Thyroid gland (tissue), 4 donors: ENCODE data around the gene STKLD1. TPM values are rescaled to one million over a fixed set of nuclear protein-coding genes. Genes with fewer than 3 reads are reported as not detected.
A peak's percentile ranks its signal among the peaks of the same experiment; 100 is the strongest.
"Not testable (repeated sequence)": the region's sequence is repeated elsewhere in the genome, so short reads cannot be mapped to it uniquely, and the experiment has no call there.

ENCODE experiments used
- DNase-seq, 2 donors: peaks; one replicate each; pipeline ENCODE4 v3.0.0-alpha.2; 2019
- H3K27ac ChIP-seq, 3 donors: fragments of 200-600 bp; sonication (generic); 1 replicate in 2 of 3; 2 replicates in 1 of 3; pipeline ENCODE4 v1.5.1; 2016 to 2019; ENCODE audit warnings: mild to moderate bottlenecking in 1 of 3, moderate library complexity in 1 of 3
- H3K27me3 ChIP-seq: fragments of 200-600 bp; sonication (generic); one replicate; pipeline ENCODE4 v1.5.1; 2019
- H3K36me3 ChIP-seq, 2 donors: fragments of 200-600 bp; sonication (generic); one replicate each; pipeline ENCODE4 v1.5.1; 2016 to 2019
- H3K4me1 ChIP-seq, 2 donors: fragments of 200-600 bp; sonication (generic); one replicate each; pipeline ENCODE4 v1.5.1; 2017 to 2019
- H3K4me3 ChIP-seq, 3 donors: fragments of 200-600 bp; sonication (generic); replicated peaks in 1 of 3; 1 replicate in 2 of 3; 2 replicates in 1 of 3; pipeline ENCODE4 v1.5.1; 2016; ENCODE audit warnings: mild to moderate bottlenecking in 1 of 3
- H3K9me3 ChIP-seq: fragments of 200-600 bp; sonication (generic); one replicate; pipeline ENCODE4 v1.5.1; 2017
- POLR2A ChIP-seq, 2 donors: fragments of 450-650 bp; IDR thresholded peaks; one replicate each; pipeline ENCODE4 v1.6.1; 2017; ENCODE audit warnings: antibody characterized with exemption in 2 of 2, mild to moderate bottlenecking in 2 of 2, moderate library complexity in 1 of 2
- WGBS, 2 donors: methylation state at CpG; one replicate each; pipeline ENCODE4 v1.1.5; 2017; 5-methylcytosine and 5-hydroxymethylcytosine counted together
- intact Hi-C: fragments of 100-400 bp; cut with DNase I; formaldehyde crosslinking; loops from one replicate; pipeline ENCODE4 v1.15.1; 2023
- total RNA-seq, 4 donors: library from RNA; depleted of rRNA; stranded (reverse); fragments of >200 nt; gene quantifications; one replicate each; pipeline ENCODE4 v1.2.3, GENCODE V29; 2016
- TF ChIP-seq, protein P1 (sequence below), 6 experiments: fragments of 200-600 bp in 3 of 6; fragments of 450-650 bp in 3 of 6; sonication (generic) in 3 of 6; IDR thresholded peaks; one replicate each; pipeline ENCODE4 v1.5.1; 2016 to 2019; ENCODE audit warnings: antibody characterized with exemption in 6 of 6, mild to moderate bottlenecking in 2 of 6, inconsistent platforms in 1 of 6, moderate library complexity in 1 of 6

Gene STKLD1
- total RNA-seq, 4 donors from 2014 or later = 1.6 to 2.2 TPM; not detected in 2

DNA sequence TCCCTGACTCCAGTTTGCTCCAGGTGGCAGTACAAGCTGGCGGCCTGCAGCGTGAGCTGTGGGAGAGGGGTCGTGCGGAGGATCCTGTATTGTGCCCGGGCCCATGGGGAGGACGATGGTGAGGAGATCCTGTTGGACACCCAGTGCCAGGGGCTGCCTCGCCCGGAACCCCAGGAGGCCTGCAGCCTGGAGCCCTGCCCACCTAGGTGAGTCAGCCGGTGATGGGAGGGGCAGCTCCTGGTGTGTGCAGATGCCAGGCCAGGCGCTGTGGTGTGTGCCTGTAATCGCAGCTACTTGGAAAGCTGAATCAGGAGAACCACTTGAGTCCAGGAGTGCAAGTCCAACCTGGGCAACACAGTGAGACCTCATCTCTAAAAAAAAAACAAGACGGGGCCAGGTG, 73.6 kb downstream of the STKLD1 start:
- intact Hi-C loops = no loop called here
- no peak overlapping the region for H3K4me3 ChIP-seq
- TF ChIP-seq POLR2A (IDR thresholded peaks at IDR 0.05) = no peak
- TF ChIP-seq, protein P1, sequence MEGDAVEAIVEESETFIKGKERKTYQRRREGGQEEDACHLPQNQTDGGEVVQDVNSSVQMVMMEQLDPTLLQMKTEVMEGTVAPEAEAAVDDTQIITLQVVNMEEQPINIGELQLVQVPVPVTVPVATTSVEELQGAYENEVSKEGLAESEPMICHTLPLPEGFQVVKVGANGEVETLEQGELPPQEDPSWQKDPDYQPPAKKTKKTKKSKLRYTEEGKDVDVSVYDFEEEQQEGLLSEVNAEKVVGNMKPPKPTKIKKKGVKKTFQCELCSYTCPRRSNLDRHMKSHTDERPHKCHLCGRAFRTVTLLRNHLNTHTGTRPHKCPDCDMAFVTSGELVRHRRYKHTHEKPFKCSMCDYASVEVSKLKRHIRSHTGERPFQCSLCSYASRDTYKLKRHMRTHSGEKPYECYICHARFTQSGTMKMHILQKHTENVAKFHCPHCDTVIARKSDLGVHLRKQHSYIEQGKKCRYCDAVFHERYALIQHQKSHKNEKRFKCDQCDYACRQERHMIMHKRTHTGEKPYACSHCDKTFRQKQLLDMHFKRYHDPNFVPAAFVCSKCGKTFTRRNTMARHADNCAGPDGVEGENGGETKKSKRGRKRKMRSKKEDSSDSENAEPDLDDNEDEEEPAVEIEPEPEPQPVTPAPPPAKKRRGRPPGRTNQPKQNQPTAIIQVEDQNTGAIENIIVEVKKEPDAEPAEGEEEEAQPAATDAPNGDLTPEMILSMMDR (IDR thresholded peaks at IDR 0.05) = peak in 4 of 6 experiments; percentile 17 to 36 (median 23)
- H3K9me3 ChIP-seq = no peaks in the 10 kb centered on the region
- H3K4me1 ChIP-seq = peaks cover 0 to 7% of the 10 kb centered on the region in 2 donors
- DNase-seq = peak; percentile 97 to 98
- H3K27ac ChIP-seq = peak overlapping the region in 2 of 3 donors; percentile 30 to 61
- WGBS, 2 donors = 44 to 69% methylated on average over 11 to 12 of the region's 12 CpGs
- no peaks in the 10 kb centered on the region for H3K36me3 ChIP-seq
- no peaks in the 10 kb centered on the region for H3K27me3 ChIP-seq

DNA sequence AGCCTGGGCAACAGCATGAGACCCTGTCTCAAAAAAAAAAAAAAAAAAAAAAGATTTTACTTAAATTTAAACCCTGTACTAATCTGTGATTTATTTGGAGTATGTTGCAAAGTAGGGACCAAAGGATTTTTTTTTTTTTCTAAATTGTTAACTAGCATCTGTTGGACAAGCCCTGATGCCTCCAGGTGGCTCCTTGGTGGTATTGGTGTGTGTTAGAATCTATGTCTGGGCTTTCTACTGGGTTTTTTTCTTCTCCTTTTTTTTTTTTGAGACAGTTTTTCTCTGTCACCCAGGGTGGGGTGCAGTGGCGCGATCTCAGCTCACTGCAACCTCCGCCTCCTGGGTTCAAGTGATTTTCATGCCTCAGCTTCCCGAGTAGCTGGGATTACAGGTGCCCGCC, 75.7 kb downstream of the STKLD1 start:
- H3K4me1 ChIP-seq, H3K27me3 ChIP-seq, H3K9me3 ChIP-seq, intact Hi-C loops, H3K4me3 ChIP-seq, H3K36me3 ChIP-seq, DNase-seq, H3K27ac ChIP-seq: not testable (repeated sequence)
- 94 to 96% methylated on average over 5 of the region's 5 CpGs for WGBS, 2 donors

DNA sequence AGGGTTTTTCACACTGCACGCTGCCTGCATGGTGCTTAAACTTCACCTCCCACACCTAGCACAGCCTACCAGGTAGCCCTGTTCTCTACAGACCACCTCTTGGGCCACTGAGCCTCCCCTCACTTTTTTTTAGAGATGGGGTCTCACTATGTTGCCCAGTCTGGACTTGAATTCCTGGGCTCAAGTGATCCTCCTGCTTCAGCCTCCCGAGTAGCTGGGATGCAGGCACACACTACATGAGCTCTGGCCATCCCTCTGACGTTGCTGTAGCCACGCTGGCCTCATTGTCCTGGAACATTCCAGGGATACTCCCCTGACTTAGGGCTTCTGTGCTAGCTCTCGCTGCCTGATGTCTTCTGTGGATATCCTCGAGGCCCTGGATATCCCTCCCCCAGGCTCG, 76.4 kb downstream of the STKLD1 start:
- H3K4me1 ChIP-seq = peaks cover 0 to 7% of the 10 kb centered on the region in 2 donors
- H3K27ac ChIP-seq = no peak overlapping the region
- TF ChIP-seq, protein P1 (IDR thresholded peaks at IDR 0.05) = no peak
- TF ChIP-seq POLR2A (IDR thresholded peaks at IDR 0.05) = no peak
- no peaks in the 10 kb centered on the region for H3K36me3 ChIP-seq
- WGBS, 2 donors = 91 to 93% methylated on average over 7 of the region's 7 CpGs
- no peaks in the 10 kb centered on the region for H3K9me3 ChIP-seq
- no peaks in the 10 kb centered on the region for H3K27me3 ChIP-seq
- H3K4me3 ChIP-seq = no peak overlapping the region
- intact Hi-C loops = no loop called here
- no peak for DNase-seq

DNA sequence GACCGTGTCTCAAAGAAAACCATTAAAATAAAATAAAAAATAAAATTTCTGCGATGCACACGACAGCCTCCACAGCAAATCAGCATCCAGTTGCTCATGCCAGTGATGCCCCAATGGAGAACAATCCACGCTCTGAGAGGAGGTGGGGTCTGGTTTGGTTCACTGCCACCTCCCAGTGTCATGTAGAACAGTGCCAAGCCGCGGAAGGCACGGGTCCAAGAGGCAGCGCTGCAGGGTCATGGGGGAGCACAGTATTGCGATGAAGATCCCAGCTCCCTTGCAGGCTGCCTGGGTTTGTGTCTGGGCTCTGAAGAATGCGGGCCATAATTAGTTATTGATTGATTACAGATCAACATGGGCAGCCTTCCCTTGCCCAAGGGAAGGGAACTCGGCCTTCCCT, 77.5 kb downstream of the STKLD1 start:
- DNase-seq = no peak
- Histone ChIP-seq H3K27me3 (no peaks in the 10 kb centered on the region), H3K27ac (no peak overlapping the region), H3K36me3 (no peaks in the 10 kb centered on the region), H3K4me3 (no peak overlapping the region), H3K9me3 (no peaks in the 10 kb centered on the region), H3K4me1 (peaks cover 0 to 7% of the 10 kb centered on the region in 2 donors)
- intact Hi-C loops = no loop called here
- 82 to 91% methylated on average over 11 of the region's 11 CpGs for WGBS, 2 donors
- TF ChIP-seq, protein P1 (IDR thresholded peaks at IDR 0.05) = no peak
- TF ChIP-seq POLR2A (IDR thresholded peaks at IDR 0.05) = no peak

DNA sequence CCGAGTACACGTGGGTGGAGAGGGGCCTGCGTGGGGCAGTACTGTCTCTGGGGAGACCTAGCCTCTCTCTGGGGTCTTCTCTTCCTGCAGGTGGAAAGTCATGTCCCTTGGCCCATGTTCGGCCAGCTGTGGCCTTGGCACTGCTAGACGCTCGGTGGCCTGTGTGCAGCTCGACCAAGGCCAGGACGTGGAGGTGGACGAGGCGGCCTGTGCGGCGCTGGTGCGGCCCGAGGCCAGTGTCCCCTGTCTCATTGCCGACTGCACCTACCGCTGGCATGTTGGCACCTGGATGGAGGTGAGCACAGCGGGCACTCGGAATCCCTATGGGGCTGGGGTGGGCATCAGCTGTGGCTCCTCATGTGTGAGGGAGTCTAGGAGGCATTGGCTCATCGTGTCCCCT, 78.2 kb downstream of the STKLD1 start:
- H3K9me3 ChIP-seq = no peaks in the 10 kb centered on the region
- H3K27ac ChIP-seq = no peak overlapping the region
- no peaks in the 10 kb centered on the region for H3K36me3 ChIP-seq
- no peaks in the 10 kb centered on the region for H3K27me3 ChIP-seq
- H3K4me3 ChIP-seq = no peak overlapping the region
- DNase-seq = no peak
- TF ChIP-seq POLR2A (IDR thresholded peaks at IDR 0.05) = no peak
- TF ChIP-seq, protein P1 (IDR thresholded peaks at IDR 0.05) = no peak
- intact Hi-C loops = no loop called here
- H3K4me1 ChIP-seq = peaks cover 0 to 13% of the 10 kb centered on the region in 2 donors
- whole genome bisulfite sequencing, 2 donors = 87 to 93% methylated on average over 8 to 9 of the region's 19 CpGs
